Osteocyte (in vitro differentiated cells): ENCODE data around the gene ODF4. TPM values are rescaled to one million over a fixed set of nuclear protein-coding genes. Genes with fewer than 3 reads are reported as not detected.

Experiments used
- DNase-seq: peaks from one replicate; pipeline ENCODE4 v3.0.0; 2021; ENCODE audit warnings: mixed read lengths; ENCODE audit not compliant: unreplicated experiment; ENCODE audit errors: extremely low spot score
- H3K27ac Mint-ChIP-seq: one replicate; pipeline ENCODE4 v1.8.0; 2021; ENCODE audit warnings: mild to moderate bottlenecking, mixed read lengths; ENCODE audit not compliant: unreplicated experiment
- H3K27me3 Mint-ChIP-seq: one replicate; pipeline ENCODE4 v1.8.0; 2021; ENCODE audit warnings: mixed read lengths; ENCODE audit not compliant: unreplicated experiment
- H3K36me3 Mint-ChIP-seq: one replicate; pipeline ENCODE4 v1.8.0; 2021; ENCODE audit warnings: mixed read lengths; ENCODE audit not compliant: unreplicated experiment
- H3K4me1 Mint-ChIP-seq: one replicate; pipeline ENCODE4 v1.8.0; 2021; ENCODE audit warnings: mixed read lengths; ENCODE audit not compliant: unreplicated experiment
- H3K4me3 Mint-ChIP-seq: one replicate; pipeline ENCODE4 v1.8.0; 2021; ENCODE audit warnings: mild to moderate bottlenecking, moderate library complexity, mixed read lengths; ENCODE audit not compliant: unreplicated experiment
- H3K9me3 Mint-ChIP-seq: one replicate; pipeline ENCODE4 v1.8.0; 2021; ENCODE audit warnings: mixed read lengths; ENCODE audit not compliant: unreplicated experiment
- CTCF ChIP-seq: fragments of 200-600 bp; sonication (generic); IDR thresholded peaks from 2 replicates; pipeline ENCODE4 v1.5.0; 2021; ENCODE audit warnings: antibody characterized with exemption, mild to moderate bottlenecking, moderate library complexity
- long read RNA-seq: library from polyadenylated mRNA; unstranded; transcript quantifications from one replicate; pipeline ENCODE4 v2.0.0, GENCODE V29; 2021
- total RNA-seq: library from RNA; stranded (reverse); gene quantifications from 2 replicates; pipeline ENCODE4 v1.2.1, GENCODE V29; 2021

ODF4 gene
- not detected in 2 replicates for total RNA-seq
- long read RNA-seq, result 0 reads

GRCh38 chr17:8339540-8339939 lies at the start of gene ODF4:
TSS of gene ODF4 (plus strand) at chr17:8339840. CDS start at chr17:8340052, 212 bp downstream.
- Mint-ChIP-seq H3K4me1 (peaks cover 6% of the 10 kb centered on the region), H3K27ac (no peak within 1 kb of the TSS), H3K4me3 (no peak within 1 kb of the TSS), H3K9me3 (no peaks in the 10 kb centered on the region), H3K36me3 (no peaks in the 10 kb centered on the region), H3K27me3 (no peaks in the 10 kb centered on the region)
- TF ChIP-seq CTCF, result no peak
- no peak for DNase-seq

- H3K4me3 Mint-ChIP-seq, result peak overlapping the region; percentile 93
- peak overlapping the region; percentile 39 for H3K27ac Mint-ChIP-seq
- H3K27me3 Mint-ChIP-seq, result no peaks in the 10 kb centered on the region
- H3K4me1 Mint-ChIP-seq, result peaks cover 34% of the 10 kb centered on the region
- no peaks in the 10 kb centered on the region for H3K9me3 Mint-ChIP-seq
- no peak for DNase-seq
- no peak for TF ChIP-seq CTCF
- peaks cover 2% of the 10 kb centered on the region for H3K36me3 Mint-ChIP-seq
Observed at GRCh38 chr17:8290043-8290442, 49.6 kb upstream of the ODF4 start.

GRCh38 chr17:8292639-8293395 lies 46.8 kb upstream of the ODF4 start:
- DNase-seq, result no peak
- H3K36me3 Mint-ChIP-seq, result peaks cover 2% of the 10 kb centered on the region
- no peaks in the 10 kb centered on the region for H3K27me3 Mint-ChIP-seq
- H3K4me3 Mint-ChIP-seq, result no peak overlapping the region
- no peaks in the 10 kb centered on the region for H3K9me3 Mint-ChIP-seq
- H3K4me1 Mint-ChIP-seq, result peaks cover 32% of the 10 kb centered on the region
- TF ChIP-seq CTCF, result no peak
- H3K27ac Mint-ChIP-seq, result no peak overlapping the region

- peaks cover 22% of the 10 kb centered on the region for H3K4me1 Mint-ChIP-seq
- TF ChIP-seq CTCF, result no peak
- no peak for DNase-seq
- peaks cover 2% of the 10 kb centered on the region for H3K36me3 Mint-ChIP-seq
- no peaks in the 10 kb centered on the region for H3K27me3 Mint-ChIP-seq
- H3K9me3 Mint-ChIP-seq, result no peaks in the 10 kb centered on the region
- H3K4me3 Mint-ChIP-seq, result peak overlapping the region; percentile 87
- peak overlapping the region; percentile 86 for H3K27ac Mint-ChIP-seq
Observed at GRCh38 chr17:8294361-8294760, 45.3 kb upstream of the ODF4 start.

GRCh38 chr17:8294814-8295316 lies 44.8 kb upstream of the ODF4 start:
- no peak for DNase-seq
- no peaks in the 10 kb centered on the region for H3K9me3 Mint-ChIP-seq
- peaks cover 2% of the 10 kb centered on the region for H3K36me3 Mint-ChIP-seq
- peak overlapping the region; percentile 86 for H3K27ac Mint-ChIP-seq
- peaks cover 19% of the 10 kb centered on the region for H3K4me1 Mint-ChIP-seq
- no peaks in the 10 kb centered on the region for H3K27me3 Mint-ChIP-seq
- no peak for TF ChIP-seq CTCF
- H3K4me3 Mint-ChIP-seq, result peak overlapping the region; percentile 87
